IMR-90 (cell line): ENCODE results near the gene LIMK2. TPM values are rescaled to one million over a fixed set of nuclear protein-coding genes. Genes with fewer than 3 reads are reported as not detected.
A peak's percentile ranks its signal among the peaks of the same experiment; 100 is the strongest.

ENCODE experiments used
- ATAC-seq: fragments of 200-7000 bp; cut with Tn5 transposase; 2 replicates; pipeline ENCODE4 v1.9.1; 2020; ENCODE audit warnings: low read depth, mild to moderate bottlenecking, moderate library complexity
- BruUV-seq: library from RNA; stranded (reverse); fragments of 400-500 nt; replicated peaks from 2 replicates; lab custom pipeline; 2021; lab: Mats Ljungman, UMichigan
- CTCF ChIA-PET: fragments of 300-600 bp; formaldehyde crosslinking; extraction: SDS; loops from one replicate; lab custom pipeline; 2021; ENCODE audit warnings: antibody characterized with exemption; lab: Yijun Ruan, JAX
- POLR2A ChIA-PET: fragments of 300-600 bp; sonication (Branson Sonifier 250); formaldehyde crosslinking; loops from one replicate; lab custom pipeline; 2022; ENCODE audit warnings: antibody characterized with exemption; ENCODE audit not compliant: unreplicated experiment; lab: Charles Lee
- DNase-seq: peaks from one replicate; pipeline ENCODE4 v3.0.0; 2013
- H2AFZ ChIP-seq: replicated peaks from 2 replicates; pipeline ENCODE3; 2013; ENCODE audit warnings: low read length, mild to moderate bottlenecking; ENCODE audit not compliant: poor library complexity
- H2AK5ac ChIP-seq: 2 replicates; pipeline ENCODE4 v1.6.1; 2013; ENCODE audit warnings: low read depth, low read length, inconsistent platforms
- H2AK9ac ChIP-seq: replicated peaks from 2 replicates; pipeline ENCODE3; 2013; ENCODE audit warnings: mild to moderate bottlenecking, low read depth, low read length, moderate library complexity; ENCODE audit not compliant: poor library complexity
- H2BK120ac ChIP-seq: 2 replicates; pipeline ENCODE4 v1.6.1; 2013; ENCODE audit warnings: low read depth, low read length, inconsistent platforms
- H2BK15ac ChIP-seq: 3 replicates; pipeline ENCODE4 v1.6.1; 2013; ENCODE audit warnings: low read depth, low read length, inconsistent platforms
- H2BK20ac ChIP-seq: 2 replicates; pipeline ENCODE4 v1.6.1; 2013; ENCODE audit warnings: low read depth, mild to moderate bottlenecking, inconsistent platforms, low read length, moderate library complexity
- H2BK5ac ChIP-seq: 2 replicates; pipeline ENCODE4 v1.6.1; 2013; ENCODE audit warnings: mild to moderate bottlenecking, low read depth, low read length, inconsistent platforms; ENCODE audit not compliant: poor library complexity, severe bottlenecking
- H3K14ac ChIP-seq: replicated peaks from 2 replicates; pipeline ENCODE4 v1.6.1; 2013; ENCODE audit warnings: low read depth, low read length, inconsistent platforms
- H3K18ac ChIP-seq: 2 replicates; pipeline ENCODE4 v1.6.1; 2013; ENCODE audit warnings: low read depth, low read length, control low read depth
- H3K23ac ChIP-seq: 2 replicates; pipeline ENCODE4 v1.6.1; 2013; ENCODE audit warnings: low read depth, low read length, inconsistent platforms
- H3K27ac ChIP-seq: 2 replicates; pipeline ENCODE4 v1.5.1; 2013; ENCODE audit warnings: mild to moderate bottlenecking, control low read depth, low read length; ENCODE audit not compliant: insufficient read depth
- H3K27me3 ChIP-seq: 2 replicates; pipeline ENCODE4 v1.6.1; 2013; ENCODE audit warnings: low read length; ENCODE audit not compliant: control insufficient read depth, insufficient read depth
- H3K36me3 ChIP-seq: 2 replicates; pipeline ENCODE4 v1.6.1; 2013; ENCODE audit warnings: low read length, mixed read lengths; ENCODE audit not compliant: control insufficient read depth, insufficient read depth
- H3K4ac ChIP-seq: 2 replicates; pipeline ENCODE4 v1.6.1; 2013; ENCODE audit warnings: low read depth, low read length, inconsistent platforms
- H3K4me1 ChIP-seq: 2 replicates; pipeline ENCODE4 v1.6.1; 2013; ENCODE audit warnings: low read length, mixed read lengths; ENCODE audit not compliant: control insufficient read depth, insufficient read depth
- H3K4me2 ChIP-seq: 2 replicates; pipeline ENCODE4 v1.6.1; 2013; ENCODE audit warnings: low read depth, mild to moderate bottlenecking, control low read depth, low read length, moderate library complexity
- H3K4me3 ChIP-seq: 2 replicates; pipeline ENCODE4 v1.5.1; 2013; ENCODE audit warnings: low read depth, mild to moderate bottlenecking, control low read depth, low read length, moderate library complexity; ENCODE audit not compliant: insufficient read depth
- H3K56ac ChIP-seq: 2 replicates; pipeline ENCODE4 v1.6.1; 2013; ENCODE audit warnings: low read length, inconsistent platforms; ENCODE audit not compliant: insufficient read depth; ENCODE audit errors: extremely low read depth
- H3K79me1 ChIP-seq, 2 experiments: 2 replicates each; pipeline ENCODE4 v1.6.1; 2013; ENCODE audit warnings: low read length in 2 of 2, inconsistent platforms in 1 of 2, low read depth in 1 of 2
- H3K9ac ChIP-seq: 2 replicates; pipeline ENCODE4 v1.6.1; 2013; ENCODE audit warnings: low read depth, low read length, control low read depth
- H3K9me1 ChIP-seq: 2 replicates; pipeline ENCODE4 v1.6.1; 2013; ENCODE audit warnings: low read length, inconsistent platforms; ENCODE audit not compliant: insufficient read depth
- H3K9me3 ChIP-seq: 2 replicates; pipeline ENCODE4 v1.6.1; 2013; ENCODE audit warnings: low read length; ENCODE audit not compliant: control insufficient read depth, insufficient read depth
- H4K20me1 ChIP-seq: 2 replicates; pipeline ENCODE4 v1.6.1; 2013; ENCODE audit warnings: low read length, inconsistent platforms; ENCODE audit not compliant: insufficient read depth
- H4K5ac ChIP-seq: 2 replicates; pipeline ENCODE4 v1.6.1; 2013; ENCODE audit warnings: mild to moderate bottlenecking, low read depth, low read length, control low read depth
- H4K8ac ChIP-seq, 2 experiments: 2 replicates each; pipeline ENCODE4 v1.6.1; 2013; ENCODE audit warnings: low read depth in 2 of 2, low read length in 2 of 2, control low read depth in 1 of 2, inconsistent platforms in 1 of 2
- H4K91ac ChIP-seq: 2 replicates; pipeline ENCODE4 v1.6.1; 2013; ENCODE audit warnings: low read depth, low read length, inconsistent platforms; ENCODE audit not compliant: insufficient read depth
- CEBPB ChIP-seq: IDR thresholded peaks from 2 replicates; pipeline ENCODE4 v1.6.1; 2012; ENCODE audit warnings: low read depth, low read length, improper control_type of control experiment
- CHD1 ChIP-seq: IDR thresholded peaks from 2 replicates; pipeline ENCODE4 v1.6.1; 2012; ENCODE audit warnings: low read depth, low read length, improper control_type of control experiment
- FOS ChIP-seq: fragments of 150-350 bp; IDR thresholded peaks from 2 replicates; pipeline ENCODE4 v1.6.1; 2016; ENCODE audit warnings: low read depth, low read length
- MAFK ChIP-seq: IDR thresholded peaks from 2 replicates; pipeline ENCODE4 v1.6.1; 2012; ENCODE audit warnings: low read depth, low read length, improper control_type of control experiment
- MAZ ChIP-seq: IDR thresholded peaks from 2 replicates; pipeline ENCODE4 v1.6.1; 2012; ENCODE audit warnings: low read depth, mild to moderate bottlenecking, low read length, improper control_type of control experiment, moderate library complexity, borderline replicate concordance
- MXI1 ChIP-seq: IDR thresholded peaks from 2 replicates; pipeline ENCODE4 v1.6.1; 2012; ENCODE audit warnings: low read depth, mild to moderate bottlenecking, low read length, moderate library complexity, borderline replicate concordance
- NFE2L2 ChIP-seq: fragments of 150-350 bp; IDR thresholded peaks from 2 replicates; pipeline ENCODE4 v1.6.1; 2016; ENCODE audit warnings: low read depth, mild to moderate bottlenecking, low read length
- POLR2A ChIP-seq: IDR thresholded peaks from 2 replicates; pipeline ENCODE4 v1.6.1; 2012; ENCODE audit warnings: mild to moderate bottlenecking, low read depth, low read length
- RAD21 ChIP-seq: IDR thresholded peaks from 2 replicates; pipeline ENCODE4 v1.6.1; 2012; ENCODE audit warnings: low read length, improper control_type of control experiment
- RCOR1 ChIP-seq: IDR thresholded peaks from 2 replicates; pipeline ENCODE4 v1.6.1; 2012; ENCODE audit warnings: mild to moderate bottlenecking, low read length, improper control_type of control experiment; ENCODE audit not compliant: insufficient replicate concordance
- RFX5 ChIP-seq: IDR thresholded peaks from 2 replicates; pipeline ENCODE4 v1.8.0; 2012; ENCODE audit warnings: low read depth, mild to moderate bottlenecking, low read length, moderate library complexity
- WGBS, 2 experiments: methylation state at CpG; one replicate each; pipeline versions ENCODE4 v1.1.5 to v1.1.7; 2013; ENCODE audit warnings: missing lambda C conversion rate in 2 of 2; ENCODE audit not compliant: insufficient read length in 1 of 2; ENCODE audit errors: extremely low coverage in 2 of 2; 5-methylcytosine and 5-hydroxymethylcytosine counted together
- dilution Hi-C: fragments of 300-500 bp; cut with HindIII; formaldehyde crosslinking; loops from one replicate; pipeline ENCODE4 v1.14.3; 2018; ENCODE audit warnings: low sequenced_read_pairs; ENCODE audit not compliant: unreplicated experiment
- in situ Hi-C: fragments of 300-500 bp; cut with MboI; formaldehyde crosslinking; loops from 3 replicates; pipeline ENCODE4 v1.14.3; 2019; ENCODE audit warnings: low sequenced_read_pairs, inconsistent platforms, mixed read lengths
- intact Hi-C: fragments of 100-400 bp; cut with micrococcal nuclease; formaldehyde crosslinking; loops from 2 replicates; pipeline ENCODE4 v1.10.0; 2022
- polyA plus RNA-seq, 3 experiments: library from polyadenylated mRNA; depleted of rRNA; stranded (reverse); fragments of >200 nt; gene quantifications; 2 replicates each; pipeline ENCODE4 v1.2.3, GENCODE V29; 2012; ENCODE audit warnings: low replicate concordance in 1 of 3
- total RNA-seq: library from RNA; depleted of rRNA; stranded (reverse); fragments of >200 nt; gene quantifications from 2 replicates; pipeline ENCODE4 v1.2.3, GENCODE V29; 2012
- TF ChIP-seq, protein P1 (sequence below): fragments of 150-350 bp; IDR thresholded peaks from 2 replicates; pipeline ENCODE4 v1.6.1; 2017; ENCODE audit warnings: mild to moderate bottlenecking, antibody characterized with exemption, low read length, low read depth
- TF ChIP-seq, protein P2 (sequence below): fragments of 150-350 bp; IDR thresholded peaks from 2 replicates; pipeline ENCODE4 v1.6.1; 2016; ENCODE audit warnings: low read depth, mild to moderate bottlenecking, low read length, moderate library complexity, borderline replicate concordance
- TF ChIP-seq, protein P3 (sequence below): conservative IDR thresholded peaks from 2 replicates; pipeline ENCODE4 v1.5.1; 2012; ENCODE audit warnings: mild to moderate bottlenecking, low read depth, low read length, improper control_type of control experiment

Gene LIMK2
- total and polyA plus RNA-seq, 2 of the 4 experiments (the other 2 are of a cell fraction) = 14.5 to 31.9 TPM

DNA sequence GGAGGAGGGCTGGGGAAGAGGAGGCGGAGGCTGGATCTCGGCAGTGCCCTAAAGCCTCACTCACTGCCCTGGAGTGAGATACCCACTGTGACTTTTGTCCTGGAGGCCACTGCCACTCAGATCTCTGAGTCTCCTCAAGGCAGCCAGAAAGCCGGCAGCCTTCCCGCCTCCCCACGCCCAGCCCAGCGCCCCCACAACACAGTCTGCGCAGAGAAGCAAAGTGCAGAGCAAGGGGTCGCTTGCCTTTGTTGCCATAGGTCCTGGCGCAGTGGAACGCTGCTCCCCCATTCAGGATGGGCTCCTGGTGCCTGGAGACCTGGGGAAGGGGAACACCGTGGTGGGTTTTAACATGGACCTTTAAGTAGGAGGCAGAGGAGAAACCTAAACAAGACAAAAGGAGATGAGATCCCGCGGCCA is 116.5 kb downstream of the LIMK2 start (continued):
- TF ChIP-seq, protein P1, sequence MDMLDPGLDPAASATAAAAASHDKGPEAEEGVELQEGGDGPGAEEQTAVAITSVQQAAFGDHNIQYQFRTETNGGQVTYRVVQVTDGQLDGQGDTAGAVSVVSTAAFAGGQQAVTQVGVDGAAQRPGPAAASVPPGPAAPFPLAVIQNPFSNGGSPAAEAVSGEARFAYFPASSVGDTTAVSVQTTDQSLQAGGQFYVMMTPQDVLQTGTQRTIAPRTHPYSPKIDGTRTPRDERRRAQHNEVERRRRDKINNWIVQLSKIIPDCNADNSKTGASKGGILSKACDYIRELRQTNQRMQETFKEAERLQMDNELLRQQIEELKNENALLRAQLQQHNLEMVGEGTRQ = no peak
- TF ChIP-seq MAZ (no peak), CEBPB (no peak), FOS (no peak), NFE2L2 (no peak), MAFK (no peak)

DNA sequence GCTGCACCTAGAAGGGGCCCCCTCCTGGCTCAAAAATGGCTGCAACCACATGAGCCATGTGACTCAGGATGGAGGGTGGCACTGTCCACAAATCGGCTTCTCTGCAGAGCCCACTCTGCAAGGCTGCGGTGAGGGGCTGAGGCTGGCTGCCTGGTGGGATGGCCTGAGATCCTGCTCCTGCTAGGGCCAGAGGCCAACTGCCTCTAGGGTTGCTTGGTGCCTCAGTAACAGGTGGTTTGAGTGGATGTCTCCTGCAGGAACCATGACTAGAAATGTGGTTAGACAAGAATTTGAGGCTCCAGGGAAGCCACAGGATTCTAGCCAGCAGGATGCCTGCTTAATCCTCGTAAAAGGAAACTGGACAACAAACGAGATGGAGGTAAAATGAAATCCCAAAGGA is 116.9 kb downstream of the LIMK2 start:
- H2BK5ac ChIP-seq = no peak overlapping the region
- H3K4me2 ChIP-seq = no peak overlapping the region
- H4K91ac ChIP-seq = no peak overlapping the region
- H3K36me3 ChIP-seq = peaks cover 57% of the 10 kb centered on the region
- no peak overlapping the region for H3K56ac ChIP-seq
- ChIA-PET CTCF (no interaction called here), POLR2A (no interaction called here)
- H3K9ac ChIP-seq = no peak overlapping the region
- no peak overlapping the region for H3K14ac ChIP-seq
- H3K27me3 ChIP-seq = no peaks in the 10 kb centered on the region
- no peak overlapping the region for H3K4me3 ChIP-seq
- dilution Hi-C loops (no loop called here), intact Hi-C loops (no loop called here), in situ Hi-C loops (no loop called here)
- no CpG with 5 or more reads among the region's 4 CpGs for WGBS, 2 experiments
- DNase-seq = peak; percentile 37
- no TSS peak for BruUV-seq
- H3K79me1 ChIP-seq = peaks cover 6 to 34% of the 10 kb centered on the region in 2 experiments; a peak in 3 of 4 replicates
- H3K23ac ChIP-seq = no peak overlapping the region
- peaks cover 2% of the 10 kb centered on the region; the same call in 1 of the 2 replicates for H3K4me1 ChIP-seq
- H2BK120ac ChIP-seq = no peak overlapping the region
- no peak overlapping the region for H2BK20ac ChIP-seq
- no peaks in the 10 kb centered on the region for H3K9me3 ChIP-seq
- no peak overlapping the region for H2BK15ac ChIP-seq
- H2AK9ac ChIP-seq = no peak overlapping the region
- H3K18ac ChIP-seq = no peak overlapping the region
- peaks cover 12% of the 10 kb centered on the region; the same call in 1 of the 2 replicates for H4K20me1 ChIP-seq
- no peak overlapping the region for H3K4ac ChIP-seq
- no peak overlapping the region for H2AK5ac ChIP-seq
- H2AFZ ChIP-seq = no peak overlapping the region
- no peak overlapping the region for H4K5ac ChIP-seq
- no peak; the same call in 1 of the 2 replicates for ATAC-seq
- H3K27ac ChIP-seq = no peak overlapping the region
- H3K9me1 ChIP-seq = peaks cover 16% of the 10 kb centered on the region
- no peak overlapping the region for H4K8ac ChIP-seq
- TF ChIP-seq MXI1 (no peak), MAZ (no peak), CEBPB (no peak), MAFK (no peak), RAD21 (no peak), RCOR1 (no peak), RFX5 (no peak), NFE2L2 (no peak), FOS (no peak), CHD1 (no peak), POLR2A (no peak)
- TF ChIP-seq, protein P2, sequence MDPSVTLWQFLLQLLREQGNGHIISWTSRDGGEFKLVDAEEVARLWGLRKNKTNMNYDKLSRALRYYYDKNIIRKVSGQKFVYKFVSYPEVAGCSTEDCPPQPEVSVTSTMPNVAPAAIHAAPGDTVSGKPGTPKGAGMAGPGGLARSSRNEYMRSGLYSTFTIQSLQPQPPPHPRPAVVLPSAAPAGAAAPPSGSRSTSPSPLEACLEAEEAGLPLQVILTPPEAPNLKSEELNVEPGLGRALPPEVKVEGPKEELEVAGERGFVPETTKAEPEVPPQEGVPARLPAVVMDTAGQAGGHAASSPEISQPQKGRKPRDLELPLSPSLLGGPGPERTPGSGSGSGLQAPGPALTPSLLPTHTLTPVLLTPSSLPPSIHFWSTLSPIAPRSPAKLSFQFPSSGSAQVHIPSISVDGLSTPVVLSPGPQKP = no peak
- TF ChIP-seq, protein P3, sequence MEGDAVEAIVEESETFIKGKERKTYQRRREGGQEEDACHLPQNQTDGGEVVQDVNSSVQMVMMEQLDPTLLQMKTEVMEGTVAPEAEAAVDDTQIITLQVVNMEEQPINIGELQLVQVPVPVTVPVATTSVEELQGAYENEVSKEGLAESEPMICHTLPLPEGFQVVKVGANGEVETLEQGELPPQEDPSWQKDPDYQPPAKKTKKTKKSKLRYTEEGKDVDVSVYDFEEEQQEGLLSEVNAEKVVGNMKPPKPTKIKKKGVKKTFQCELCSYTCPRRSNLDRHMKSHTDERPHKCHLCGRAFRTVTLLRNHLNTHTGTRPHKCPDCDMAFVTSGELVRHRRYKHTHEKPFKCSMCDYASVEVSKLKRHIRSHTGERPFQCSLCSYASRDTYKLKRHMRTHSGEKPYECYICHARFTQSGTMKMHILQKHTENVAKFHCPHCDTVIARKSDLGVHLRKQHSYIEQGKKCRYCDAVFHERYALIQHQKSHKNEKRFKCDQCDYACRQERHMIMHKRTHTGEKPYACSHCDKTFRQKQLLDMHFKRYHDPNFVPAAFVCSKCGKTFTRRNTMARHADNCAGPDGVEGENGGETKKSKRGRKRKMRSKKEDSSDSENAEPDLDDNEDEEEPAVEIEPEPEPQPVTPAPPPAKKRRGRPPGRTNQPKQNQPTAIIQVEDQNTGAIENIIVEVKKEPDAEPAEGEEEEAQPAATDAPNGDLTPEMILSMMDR = no peak
